Stimulated activated CD4-positive, alpha-beta T cell treated with anti-CD3 and anti-CD28 coated beads, Interleukin-15, amount 100 ng/mL, for 48 hours (primary cell): ENCODE results near the gene QTRT2.

ENCODE experiments used
- DNase-seq, 2 donors: peaks; one replicate each; pipeline ENCODE4 v3.0.0-alpha.2; 2020; ENCODE audit warnings: low read depth in 2 of 2

Gene QTRT2

DNA sequence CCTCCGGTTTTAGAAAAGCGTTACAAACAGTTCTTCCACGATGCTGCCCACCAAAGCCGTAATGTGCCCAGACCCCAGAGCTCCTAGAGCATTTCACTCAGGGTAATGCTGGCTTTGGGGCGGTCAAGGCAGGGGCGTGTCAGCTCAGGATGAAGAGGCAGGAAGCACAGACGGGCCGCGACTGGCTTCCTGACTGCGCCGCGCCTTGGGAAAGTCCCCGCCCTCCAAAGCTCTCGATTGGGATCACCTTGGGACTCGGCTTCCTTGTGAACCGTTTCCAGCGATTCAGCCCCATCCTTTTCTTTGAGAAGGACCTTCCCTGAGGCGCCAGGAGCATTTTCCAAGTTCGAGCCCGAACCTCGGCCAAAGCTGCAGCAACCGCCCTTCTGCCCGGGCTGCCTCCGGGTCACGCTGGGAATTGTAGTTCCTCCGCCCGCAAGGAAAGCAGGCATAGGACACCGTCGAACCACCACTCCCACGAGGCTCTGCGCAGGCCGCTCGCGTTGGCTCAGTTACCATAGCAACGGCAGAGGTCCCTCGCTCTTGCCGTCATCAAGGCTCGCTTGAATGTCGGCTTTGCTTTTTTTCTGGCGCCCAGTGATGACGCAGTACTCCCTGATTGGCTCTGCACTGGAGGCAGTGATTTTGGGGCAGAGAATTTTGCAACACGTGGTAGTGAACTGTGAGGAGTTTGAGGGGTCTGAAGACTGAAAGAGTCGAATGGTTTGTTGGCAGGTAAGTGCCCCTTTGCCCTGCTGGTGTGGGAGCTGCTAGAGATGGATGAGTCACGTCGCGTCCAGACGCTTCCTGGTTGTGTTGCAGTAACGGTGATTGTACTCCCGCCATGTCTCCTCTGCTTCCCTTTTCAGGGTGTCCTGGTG is at the start of gene QTRT2, which contains the start of gene CCDC191:
QTRT2 (plus strand) TSS at position 608 of the 881 bp plus-strand sequence. CDS start 8,521 bp downstream, outside the sequence.
CCDC191 (minus strand) TSS at position 397 of the 881 bp plus-strand sequence; CDS start at position 337, 60 bp downstream.
- peak; percentile 98 for DNase-seq

DNA sequence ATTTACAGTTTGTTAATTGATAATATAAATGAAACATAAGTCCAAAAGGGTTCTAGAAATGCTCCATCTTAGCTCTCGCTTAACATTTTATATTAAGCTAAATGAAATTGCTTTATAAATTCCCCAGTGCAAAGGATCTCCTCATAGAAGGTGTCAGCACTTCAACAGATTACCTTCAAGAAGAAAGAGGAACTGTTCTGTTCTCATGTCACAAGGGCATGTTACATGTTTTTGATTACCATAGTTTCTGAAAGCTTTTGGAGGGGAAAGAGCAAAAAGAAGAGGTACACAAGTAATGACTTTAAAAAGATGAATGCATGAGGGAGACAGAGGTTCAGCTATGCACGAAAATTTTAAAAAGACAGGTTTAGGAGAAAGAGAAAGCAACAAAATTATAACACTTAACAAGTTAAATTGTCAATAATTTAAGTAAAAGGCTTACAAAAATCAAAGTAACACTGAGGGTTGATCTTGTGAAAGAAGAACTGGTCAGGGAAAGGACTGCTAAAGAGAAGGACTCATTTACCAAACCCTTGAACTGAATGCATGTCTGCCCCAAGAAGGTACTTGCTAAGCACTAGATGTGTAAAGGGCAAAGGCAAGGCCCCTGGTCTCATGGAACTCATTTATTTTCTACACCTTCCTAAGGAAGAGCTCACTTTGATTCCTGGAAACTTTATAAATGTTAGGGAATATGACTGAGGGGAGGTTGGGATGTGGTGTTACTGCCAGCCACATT is 45.3 kb upstream of the QTRT2 start:
- no peak for DNase-seq

DNA sequence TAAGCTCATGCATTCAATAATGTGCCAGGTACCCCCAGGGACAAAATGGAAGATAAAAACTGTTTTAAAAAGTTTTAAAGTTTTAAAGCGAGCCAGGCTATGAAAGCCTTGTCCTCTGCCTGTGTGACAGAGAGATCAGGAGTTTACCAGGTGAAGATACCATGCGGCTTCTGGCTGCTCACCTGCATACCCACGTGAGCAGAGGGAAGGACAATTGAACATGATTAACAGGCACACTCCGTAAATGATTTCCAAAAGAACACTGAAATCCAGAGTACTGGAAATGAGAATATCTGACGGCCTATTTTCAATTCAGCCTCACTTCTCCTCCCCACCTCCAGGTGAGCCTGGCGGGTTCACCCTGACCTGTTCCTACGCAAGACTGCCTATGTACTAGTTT is 42.3 kb upstream of the QTRT2 start:
- DNase-seq: no peak

DNA sequence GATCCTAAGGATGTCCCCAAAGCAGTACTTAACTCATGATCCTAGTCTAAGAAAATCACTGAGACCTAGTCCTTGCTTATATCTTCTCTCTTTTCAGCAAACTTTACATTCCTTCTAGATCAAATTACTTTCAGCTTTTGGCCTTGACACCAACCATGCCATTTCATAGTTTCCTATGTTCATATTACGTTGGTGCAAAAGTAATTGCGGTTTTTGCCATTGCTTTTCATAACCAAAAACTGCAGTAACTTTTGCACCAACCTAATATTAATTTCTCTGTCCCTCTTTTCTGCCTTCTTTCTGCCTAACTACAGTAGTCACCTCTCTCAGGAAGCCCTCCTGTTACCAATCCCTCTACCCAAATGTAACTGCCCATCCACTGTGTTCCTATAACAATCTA is 37.1 kb upstream of the QTRT2 start:
- no peak for DNase-seq

DNA sequence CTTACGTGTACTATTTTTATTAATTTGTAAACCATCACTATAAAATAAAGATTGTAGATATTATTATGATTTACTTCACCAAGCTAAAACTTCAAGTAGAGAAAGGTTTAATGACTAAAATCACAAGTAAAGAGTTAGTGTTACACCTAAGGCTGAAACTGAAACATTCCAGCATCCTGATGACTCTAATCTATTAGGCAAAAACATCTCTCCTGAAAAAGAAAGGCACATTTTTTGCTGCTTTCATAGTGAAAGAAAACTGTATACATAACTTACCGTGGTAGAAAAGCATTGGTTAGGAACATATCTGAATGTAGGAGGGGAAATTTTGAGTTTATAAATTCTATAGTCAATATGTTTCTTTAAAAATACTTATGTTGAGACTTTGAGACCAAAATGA is 35.6 kb upstream of the QTRT2 start:
- no peak for DNase-seq

DNA sequence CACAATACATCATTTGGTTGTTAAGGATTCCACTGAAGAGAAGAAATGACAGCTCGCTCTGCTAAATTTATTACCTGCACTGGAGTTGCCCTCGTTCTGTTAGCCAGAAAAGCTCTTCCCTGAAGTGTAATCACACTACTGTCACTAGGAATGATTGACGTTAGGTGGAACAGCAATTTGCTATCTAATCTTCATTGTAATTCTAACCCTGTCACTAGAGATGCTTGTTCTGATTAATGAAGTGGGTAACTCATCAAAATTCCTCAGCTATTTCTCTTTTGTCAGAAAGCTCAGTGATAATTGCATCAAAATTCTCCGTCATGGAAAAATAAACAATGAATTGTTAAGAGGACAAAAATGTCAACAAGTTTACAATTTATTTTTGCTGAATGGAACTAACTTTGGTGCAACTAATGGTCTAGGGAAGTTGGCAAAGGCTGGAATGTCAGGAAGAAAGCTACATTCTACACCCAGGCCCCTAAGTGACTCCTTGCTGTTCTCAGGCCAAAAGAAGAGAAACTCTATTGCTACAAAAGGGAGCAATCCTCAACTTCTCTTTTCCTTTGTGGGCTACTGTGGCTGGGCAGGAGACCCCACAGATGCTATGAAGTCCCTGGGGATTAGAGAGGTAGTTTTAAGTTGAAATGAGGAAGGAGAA is 34.3 kb upstream of the QTRT2 start:
- DNase-seq: no peak

GRCh38 chr3:114025451-114025850 is 31.1 kb upstream of the QTRT2 start:
- no peak for DNase-seq

DNA sequence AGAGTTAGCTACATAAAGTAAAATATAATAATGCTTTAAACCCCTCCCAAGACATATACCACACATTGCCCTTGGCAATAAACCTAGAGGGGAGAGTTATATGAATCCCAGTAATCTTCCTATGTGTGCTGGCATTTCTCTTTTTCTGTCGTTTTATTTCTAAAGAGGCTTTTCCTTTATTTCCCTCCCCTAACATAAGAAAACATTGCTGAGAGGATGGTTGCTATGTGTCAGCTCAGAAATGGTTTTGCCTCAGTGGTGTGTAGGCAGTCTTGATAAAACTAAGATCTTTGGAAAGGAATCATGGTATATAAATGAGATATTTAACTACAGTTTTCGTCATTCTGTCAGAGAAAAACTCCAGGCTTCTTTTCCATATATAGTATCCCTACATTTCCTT is 30.2 kb upstream of the QTRT2 start:
- no peak for DNase-seq

- no peak for DNase-seq
These were observed 22.8 kb upstream of the QTRT2 start for GRCh38 chr3:114033721-114034120.

GRCh38 chr3:114034211-114034610 is 22.3 kb upstream of the QTRT2 start:
- no peak for DNase-seq

DNA sequence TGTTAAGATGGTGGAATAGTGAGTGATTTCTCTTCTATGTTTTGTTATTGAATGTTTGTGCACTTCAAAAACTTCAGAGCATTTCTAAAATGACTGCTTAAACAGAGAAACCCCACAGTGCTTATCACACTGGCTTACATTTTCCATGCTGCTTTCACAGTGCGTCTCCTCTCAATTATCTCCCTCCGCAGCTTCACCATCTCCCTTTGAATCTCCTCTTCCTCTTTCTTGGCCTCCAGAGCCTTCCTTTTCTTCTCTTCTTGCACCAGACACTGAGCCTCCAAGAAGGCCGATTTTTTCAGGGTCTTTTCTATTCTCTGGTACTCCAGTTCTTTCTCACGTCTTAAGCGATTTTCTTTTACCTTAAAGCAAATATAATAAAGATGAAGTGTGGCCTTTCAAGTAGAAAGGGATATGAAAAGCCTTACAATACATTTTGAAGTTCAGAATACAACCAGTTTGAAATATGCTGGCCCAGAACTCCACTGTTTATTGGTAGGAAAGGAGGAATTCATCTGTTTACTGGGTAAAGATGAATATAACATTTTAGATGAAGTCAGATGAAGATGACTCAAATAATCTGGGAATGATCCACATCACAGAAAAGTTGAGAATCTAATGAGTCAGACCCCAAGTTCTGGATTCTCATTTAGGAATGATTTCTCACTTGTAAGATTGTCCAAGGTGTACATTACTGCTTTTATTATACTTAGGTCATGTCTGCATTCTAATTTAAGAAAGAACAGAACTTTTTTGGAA is 21.6 kb upstream of the QTRT2 start:
- no peak for DNase-seq

DNA sequence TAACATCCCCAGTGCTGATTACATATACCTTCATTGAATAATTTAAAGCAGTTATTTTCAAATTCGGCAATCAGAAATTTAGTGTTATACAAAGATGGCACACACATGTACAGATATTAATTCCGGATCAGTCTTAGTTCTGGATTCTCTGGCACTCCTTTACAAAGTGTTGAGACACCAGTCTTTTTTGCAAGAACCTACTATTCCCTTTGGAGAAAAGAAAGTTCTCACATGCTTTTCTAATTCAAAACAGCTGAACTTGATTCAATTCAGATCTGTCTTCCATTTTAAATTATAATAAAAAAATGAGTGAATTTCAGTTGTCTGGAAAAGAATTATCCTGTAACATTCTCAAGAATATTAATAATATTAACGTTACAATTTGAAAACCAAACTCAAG is 20.6 kb upstream of the QTRT2 start:
- DNase-seq: no peak

DNA sequence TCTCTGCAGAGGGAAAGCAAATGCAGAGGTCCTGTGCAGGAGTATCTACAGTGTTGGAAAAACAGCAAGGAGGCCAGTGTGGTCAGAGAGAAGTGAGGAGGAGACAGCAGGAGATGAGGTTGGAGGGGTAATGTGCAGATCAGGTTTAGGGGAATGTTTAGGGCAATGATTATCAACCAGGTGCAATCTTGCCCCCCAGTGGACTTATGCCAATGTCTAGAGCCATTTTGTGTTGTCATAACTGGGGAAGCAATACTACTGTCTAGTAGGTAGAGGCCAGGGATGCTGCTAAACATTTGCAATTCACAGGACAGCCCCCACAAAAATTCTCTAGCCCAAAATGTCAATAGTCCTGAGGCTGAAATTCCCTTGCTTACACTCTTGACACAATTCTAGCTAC is 13.3 kb upstream of the QTRT2 start:
- DNase-seq: no peak

DNA sequence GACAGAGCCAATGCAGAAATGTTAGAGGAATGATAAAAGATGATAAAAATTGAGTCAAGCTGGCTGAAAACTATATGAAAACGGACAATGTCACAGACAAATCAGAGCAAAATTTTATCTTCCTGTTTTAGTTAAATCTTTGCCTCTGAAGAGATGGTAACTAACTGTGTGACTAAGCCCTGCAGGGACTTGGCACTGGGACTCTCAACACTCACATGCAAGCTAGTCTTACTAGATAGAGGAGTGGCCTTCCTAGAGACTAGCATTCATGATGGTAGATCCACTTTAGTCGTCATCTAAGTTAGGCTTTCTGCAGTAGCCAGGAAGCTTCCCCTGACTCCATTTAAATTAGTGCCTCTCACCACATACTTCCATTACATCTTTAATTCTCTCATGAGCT is 4.3 kb upstream of the QTRT2 start:
- no peak for DNase-seq

DNA sequence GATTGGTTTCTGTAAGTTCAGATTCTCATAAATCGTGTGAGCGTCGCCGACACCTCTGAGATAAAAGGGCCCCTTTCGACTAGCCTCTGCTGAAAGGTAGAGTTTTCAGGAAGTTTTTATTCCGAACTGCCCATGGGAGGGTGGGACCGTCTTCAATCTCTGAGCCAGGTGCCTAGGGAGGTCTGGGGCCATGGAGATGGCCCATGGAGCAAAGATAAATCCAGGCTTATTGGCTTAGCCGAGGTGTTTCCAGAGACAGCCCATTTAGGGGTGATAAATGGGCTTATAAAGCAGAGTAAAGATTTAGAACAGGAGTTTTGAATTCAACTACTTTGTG is 442 bp downstream of the QTRT2 start:
- DNase-seq: no peak

- no peak for DNase-seq
These were observed 2.1 kb downstream of the QTRT2 start for GRCh38 chr3:114058646-114059045.

DNA sequence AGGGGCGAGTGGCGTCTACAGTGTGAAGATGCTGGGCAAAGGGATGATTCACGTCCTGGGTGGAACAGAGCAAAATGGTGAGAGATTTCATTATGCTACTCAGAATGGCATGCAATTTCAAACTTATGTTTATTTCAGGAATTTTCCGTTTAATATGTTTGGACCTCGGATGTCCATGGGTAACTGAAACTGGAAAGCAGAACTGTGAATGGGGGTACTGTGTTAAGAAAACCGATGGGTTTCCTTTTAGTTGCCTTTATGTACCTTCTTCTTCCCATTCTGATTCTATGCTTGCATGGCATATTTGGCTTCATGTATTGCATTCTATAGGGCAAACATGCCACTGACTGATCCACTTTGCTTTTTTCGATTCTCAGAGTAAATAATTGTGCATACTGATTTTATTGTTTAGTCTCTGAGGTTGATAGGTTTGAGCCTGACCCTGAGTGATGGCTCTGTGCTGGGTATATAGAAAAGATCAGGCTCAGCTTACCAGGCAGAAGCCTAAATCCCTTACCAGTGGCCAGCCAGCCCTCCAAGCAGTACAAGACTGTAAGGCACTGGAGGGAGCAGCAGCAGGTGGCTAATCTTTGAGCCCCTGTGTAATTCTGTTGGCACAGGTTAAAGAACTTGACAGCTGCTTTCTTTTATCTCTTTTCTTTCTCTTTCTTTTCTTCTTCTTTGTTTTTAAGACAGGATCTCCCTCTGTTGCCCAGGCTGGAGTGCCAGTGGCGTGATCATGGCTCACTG is 4.5 kb downstream of the QTRT2 start:
- no peak for DNase-seq

DNA sequence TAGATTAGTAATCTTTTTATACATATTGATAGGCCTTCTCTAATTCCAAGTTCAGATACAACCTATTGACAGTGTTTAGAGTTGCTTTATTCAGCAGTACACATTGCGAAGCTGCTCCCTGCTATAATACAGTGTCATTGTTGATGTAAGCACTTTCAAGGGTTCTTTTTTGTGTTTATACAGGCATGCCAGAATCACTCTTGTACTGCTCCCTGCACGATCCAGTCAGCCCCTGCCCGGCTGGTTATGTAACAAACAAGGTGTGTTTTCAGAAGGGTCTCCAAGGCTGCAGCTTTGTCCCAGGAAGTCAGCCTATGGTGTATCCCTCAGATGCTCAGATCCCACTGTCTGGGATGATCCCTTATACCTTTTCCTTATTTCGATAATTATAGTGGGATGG is 11.3 kb downstream of the QTRT2 start:
- no peak for DNase-seq

GRCh38 chr3:114068336-114068735 is 11.8 kb downstream of the QTRT2 start:
- no peak for DNase-seq

- no peak for DNase-seq
These were observed 15.2 kb downstream of the QTRT2 start for GRCh38 chr3:114071786-114072185.

DNA sequence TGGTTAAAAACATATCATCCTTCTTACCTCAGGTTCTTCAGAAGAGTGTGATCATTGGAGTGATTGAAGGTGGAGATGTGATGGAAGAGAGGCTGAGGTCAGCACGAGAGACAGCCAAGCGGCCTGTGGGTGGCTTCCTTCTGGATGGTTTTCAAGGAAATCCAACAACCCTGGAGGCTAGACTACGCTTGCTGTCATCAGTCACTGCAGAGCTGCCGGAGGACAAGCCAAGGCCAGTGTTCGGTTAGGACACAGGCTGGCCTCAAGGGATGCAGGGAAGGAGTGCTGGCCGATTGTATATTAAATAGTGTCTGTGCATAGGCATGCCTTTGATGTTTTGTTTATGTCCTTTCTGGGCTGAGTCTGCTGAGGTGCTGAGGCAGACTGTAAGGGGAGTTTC is 20.2 kb downstream of the QTRT2 start:
- no peak for DNase-seq
